MCF 10A (cell line): ENCODE results near the gene RXRA. TPM values are rescaled to one million over a fixed set of nuclear protein-coding genes. Genes with fewer than 3 reads are reported as not detected.

Experiments
- BruUV-seq: library from RNA; stranded (reverse); fragments of 400-500 nt; replicated peaks from 2 replicates; lab custom pipeline; 2021; lab: Mats Ljungman, UMichigan
- CTCF ChIA-PET: fragments of 300-600 bp; sonication (Branson Sonifier 250); formaldehyde crosslinking; extraction: SDS; loops from one replicate; lab custom pipeline; 2021; ENCODE audit warnings: antibody characterized with exemption, inconsistent platforms; lab: Yijun Ruan, JAX
- POLR2A ChIA-PET: fragments of 300-600, 350-650 bp; sonication (Branson Sonifier 250); formaldehyde crosslinking; extraction: SDS; loops from one replicate; lab custom pipeline; 2020; ENCODE audit warnings: antibody characterized with exemption, inconsistent platforms; lab: Yijun Ruan, JAX
- DNase-seq: peaks from one replicate; pipeline ENCODE4 v3.0.0-alpha.2; 2018; ENCODE audit not compliant: unreplicated experiment
- H3K27ac Mint-ChIP-seq: one replicate; pipeline ENCODE4 v1.8.0; 2022; ENCODE audit warnings: mild to moderate bottlenecking, low read depth, mixed read lengths; ENCODE audit not compliant: unreplicated experiment
- H3K27me3 Mint-ChIP-seq: one replicate; pipeline ENCODE4 v1.8.0; 2022; ENCODE audit warnings: mixed read lengths; ENCODE audit not compliant: insufficient read depth, unreplicated experiment
- H3K36me3 Mint-ChIP-seq: one replicate; pipeline ENCODE4 v1.8.0; 2022; ENCODE audit warnings: mild to moderate bottlenecking, moderate library complexity, mixed read lengths; ENCODE audit not compliant: insufficient read depth, unreplicated experiment
- H3K4me1 Mint-ChIP-seq: one replicate; pipeline ENCODE4 v1.8.0; 2022; ENCODE audit warnings: mixed read lengths; ENCODE audit not compliant: insufficient read depth, unreplicated experiment
- H3K4me3 Mint-ChIP-seq: one replicate; pipeline ENCODE4 v1.8.0; 2022; ENCODE audit warnings: mild to moderate bottlenecking, moderate library complexity, mixed read lengths; ENCODE audit not compliant: unreplicated experiment
- H3K9me3 Mint-ChIP-seq: one replicate; pipeline ENCODE4 v1.8.0; 2022; ENCODE audit warnings: mixed read lengths; ENCODE audit not compliant: unreplicated experiment
- CTCF ChIP-seq: fragments of 200-600 bp; IDR thresholded peaks from one replicate; pipeline ENCODE4 v1.8.0; 2022; ENCODE audit warnings: antibody characterized with exemption, mild to moderate bottlenecking; ENCODE audit not compliant: unreplicated experiment
- intact Hi-C: fragments of 100-400 bp; cut with micrococcal nuclease; formaldehyde crosslinking; loops from 2 replicates; pipeline ENCODE4 v1.14.1; 2022
- total RNA-seq: library from RNA; stranded (reverse); gene quantifications from 2 replicates; pipeline ENCODE4 v1.2.3, GENCODE V29; 2022

The RXRA gene
- total RNA-seq, 1 experiment from 2014 or later: 65.5 TPM

DNA sequence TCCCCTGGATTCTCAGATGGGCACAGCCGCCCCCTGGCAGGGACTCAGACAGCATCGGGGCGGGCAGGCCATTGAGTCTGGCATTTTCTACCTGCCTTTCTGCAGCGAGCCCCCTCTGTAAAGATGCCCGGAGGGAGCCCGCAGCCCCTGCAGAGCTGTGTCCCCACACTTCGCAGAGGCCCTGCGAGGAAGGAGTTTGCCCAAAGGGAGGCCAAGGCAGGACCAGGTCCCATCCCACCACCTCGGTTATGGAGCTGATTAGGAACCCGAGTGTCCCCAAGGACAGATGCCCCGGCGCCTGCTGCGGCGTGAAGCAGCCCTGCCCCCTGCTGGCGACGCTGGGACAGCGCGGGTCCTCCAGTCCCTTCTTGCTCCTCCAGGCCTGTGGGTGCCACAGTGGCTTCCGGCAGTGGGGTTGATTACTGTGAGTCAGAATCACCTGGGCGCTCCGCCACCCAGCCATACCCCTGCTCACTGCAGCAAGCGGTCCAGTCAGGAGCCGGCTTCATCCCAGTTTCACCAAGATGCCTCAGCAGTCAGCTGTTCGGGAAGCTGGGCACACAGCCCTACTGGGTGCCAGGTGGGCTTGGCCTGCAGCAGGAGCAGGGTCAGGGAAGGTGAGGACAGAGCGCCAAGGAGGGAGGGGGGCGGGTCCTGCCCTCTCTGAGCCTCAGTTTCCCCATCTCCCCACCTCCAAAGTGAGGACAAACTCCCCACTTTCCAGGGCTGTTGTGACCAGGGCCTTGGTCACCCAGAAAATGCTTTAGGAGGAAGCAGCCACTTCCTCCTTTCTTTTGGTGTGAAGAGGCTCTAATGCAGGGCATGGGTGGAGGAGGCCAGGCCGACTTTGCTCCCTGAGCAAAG is 117.2 kb downstream of the RXRA start:
- H3K27ac Mint-ChIP-seq: no peak overlapping the region
- peak; percentile 97 for TF ChIP-seq CTCF
- no TSS peak for BruUV-seq
- ChIA-PET CTCF (interaction anchor here (0.5 to 2.5 kb wide), 22 partner anchors 10 to 381 kb away, joined by 3 to 45 read pairs (median 4); partner anchors contain the start of gene WDR5), POLR2A (interaction anchor here (0.5 to 2.5 kb wide), 19 partner anchors 9 to 309 kb away, joined by 3 to 11 read pairs (median 4); partner anchors contain the start of gene RNU6ATAC)
- DNase-seq: peak; percentile 95
- no peak overlapping the region for H3K4me3 Mint-ChIP-seq
- no peaks in the 10 kb centered on the region for H3K9me3 Mint-ChIP-seq
- H3K27me3 Mint-ChIP-seq: no peaks in the 10 kb centered on the region
- peaks cover 56% of the 10 kb centered on the region for H3K36me3 Mint-ChIP-seq
- intact Hi-C loops: loop anchor here (1.0 to 5.0 kb wide), 4 partner anchors 86 to 273 kb away; no protein-coding TSS in a partner anchor
- H3K4me1 Mint-ChIP-seq: peaks cover 12% of the 10 kb centered on the region

DNA sequence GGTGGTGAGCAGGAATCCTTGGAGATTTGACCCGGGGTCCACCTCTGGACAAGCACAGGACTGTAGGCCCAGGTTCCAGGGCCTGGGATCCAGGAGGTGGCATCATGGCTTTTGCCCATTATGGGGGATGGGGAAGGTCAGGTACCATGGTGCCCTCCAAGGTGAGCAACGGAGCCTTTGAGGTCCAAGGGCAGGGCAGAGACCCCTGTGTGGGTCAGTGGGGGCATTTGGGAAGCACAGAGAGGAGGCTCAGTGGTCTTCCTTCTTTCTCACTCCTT is 117.7 kb downstream of the RXRA start:
- BruUV-seq: no TSS peak
- no peak for DNase-seq
- no peak overlapping the region for H3K27ac Mint-ChIP-seq
- no peaks in the 10 kb centered on the region for H3K9me3 Mint-ChIP-seq
- intact Hi-C loops: loop anchor here (5.0 kb wide), 2 partner anchors 87 to 162 kb away; no protein-coding TSS in a partner anchor
- H3K36me3 Mint-ChIP-seq: peaks cover 55% of the 10 kb centered on the region
- no peaks in the 10 kb centered on the region for H3K27me3 Mint-ChIP-seq
- H3K4me1 Mint-ChIP-seq: peaks cover 12% of the 10 kb centered on the region
- ChIA-PET CTCF (interaction anchor here (0.5 to 2.5 kb wide), 13 partner anchors 9 to 382 kb away, joined by 3 to 45 read pairs (median 4); no protein-coding TSS in a partner anchor), POLR2A (interaction anchor here (0.6 to 2.5 kb wide), 7 partner anchors 11 to 310 kb away, joined by 3 to 9 read pairs (median 5); no protein-coding TSS in a partner anchor)
- no peak for TF ChIP-seq CTCF
- no peak overlapping the region for H3K4me3 Mint-ChIP-seq

DNA sequence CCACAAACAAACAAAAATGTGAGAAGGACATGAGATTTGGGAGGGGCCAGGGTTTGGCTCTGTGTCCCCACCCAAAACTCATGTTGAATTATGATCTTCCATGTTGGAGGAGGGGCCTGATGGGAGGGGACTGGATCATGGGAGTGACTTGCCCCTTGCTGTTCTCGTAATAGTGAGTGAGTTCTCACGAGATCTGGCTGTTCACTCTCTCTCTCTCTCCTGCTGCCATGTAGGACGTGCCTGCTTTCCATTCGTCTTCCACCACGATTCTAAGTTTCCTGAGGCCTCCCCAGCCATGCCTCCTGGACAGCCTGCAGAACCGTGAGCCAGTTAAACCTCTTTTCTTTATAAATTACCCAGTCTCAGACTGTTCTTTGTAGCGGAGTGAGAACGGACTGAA is 118.7 kb downstream of the RXRA start:
- TF ChIP-seq CTCF: no peak
- Mint-ChIP-seq H3K4me3 (no peak overlapping the region), H3K4me1 (peaks cover 12% of the 10 kb centered on the region), H3K27ac (no peak overlapping the region), H3K9me3 (no peaks in the 10 kb centered on the region), H3K36me3 (peaks cover 45% of the 10 kb centered on the region), H3K27me3 (no peaks in the 10 kb centered on the region)
- no TSS peak for BruUV-seq
- CTCF ChIA-PET: interaction anchor here (0.7 to 1.4 kb wide), 3 partner anchors 223 to 276 kb away, joined by 4 to 8 read pairs (median 4); no protein-coding TSS in a partner anchor
- POLR2A ChIA-PET: interaction anchor here (0.6 to 1.7 kb wide), 2 partner anchors 271 to 348 kb away, joined by 4 to 6 read pairs; no protein-coding TSS in a partner anchor
- intact Hi-C loops: loop anchor here (5.0 kb wide), 2 partner anchors 88 to 163 kb away; no protein-coding TSS in a partner anchor
- no peak for DNase-seq
